HG03565 (cell line): ENCODE results near the gene DCAF7.

ENCODE experiments used
- ATAC-seq: cut with Tn5 transposase; IDR thresholded peaks from one replicate; pipeline ENCODE4 v1.9.1; 2021; ENCODE audit warnings: mild to moderate bottlenecking, moderate library complexity; ENCODE audit not compliant: unreplicated experiment

Gene DCAF7, protein sequence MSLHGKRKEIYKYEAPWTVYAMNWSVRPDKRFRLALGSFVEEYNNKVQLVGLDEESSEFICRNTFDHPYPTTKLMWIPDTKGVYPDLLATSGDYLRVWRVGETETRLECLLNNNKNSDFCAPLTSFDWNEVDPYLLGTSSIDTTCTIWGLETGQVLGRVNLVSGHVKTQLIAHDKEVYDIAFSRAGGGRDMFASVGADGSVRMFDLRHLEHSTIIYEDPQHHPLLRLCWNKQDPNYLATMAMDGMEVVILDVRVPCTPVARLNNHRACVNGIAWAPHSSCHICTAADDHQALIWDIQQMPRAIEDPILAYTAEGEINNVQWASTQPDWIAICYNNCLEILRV

DNA sequence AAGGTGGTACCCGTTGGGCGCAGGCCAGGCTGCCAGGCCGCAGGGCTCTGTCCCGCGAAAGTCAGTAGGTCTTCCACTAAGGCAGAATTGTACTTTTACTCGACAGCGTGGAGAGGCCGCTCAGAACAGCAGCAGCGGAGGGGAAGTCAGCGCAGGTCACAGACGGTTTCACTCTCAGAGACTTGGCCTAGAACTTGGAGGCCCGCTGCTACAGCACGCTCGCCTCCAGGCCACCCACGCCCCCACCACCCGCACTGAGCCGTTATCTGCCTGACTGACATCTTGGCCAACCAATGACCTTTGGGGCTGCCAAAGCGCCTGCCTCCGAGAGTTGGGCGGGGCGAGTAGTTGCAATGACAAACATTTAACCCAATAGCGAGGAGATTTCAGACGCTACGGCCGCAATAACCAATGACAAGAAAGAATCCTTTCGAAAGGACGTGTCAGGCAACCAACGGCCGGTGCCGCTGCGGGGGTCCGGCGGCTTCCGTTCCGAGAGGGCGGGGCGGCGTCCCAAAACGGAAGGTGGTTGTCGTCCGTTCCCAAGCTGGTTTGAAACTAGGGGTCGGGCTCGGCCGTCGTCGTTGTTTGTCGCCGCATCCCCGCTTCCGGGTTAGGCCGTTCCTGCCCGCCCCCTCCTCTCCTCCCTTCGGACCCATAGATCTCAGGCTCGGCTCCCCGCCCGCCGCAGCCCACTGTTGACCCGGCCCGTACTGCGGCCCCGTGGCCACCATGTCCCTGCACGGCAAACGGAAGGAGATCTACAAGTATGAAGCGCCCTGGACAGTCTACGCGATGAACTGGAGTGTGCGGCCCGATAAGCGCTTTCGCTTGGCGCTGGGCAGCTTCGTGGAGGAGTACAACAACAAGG lies at the start of gene DCAF7:
DCAF7 (plus strand) TSS at position 532 of the 871 bp plus-strand sequence; CDS start at position 733, 201 bp downstream.
- ATAC-seq: peak; percentile 89

DNA sequence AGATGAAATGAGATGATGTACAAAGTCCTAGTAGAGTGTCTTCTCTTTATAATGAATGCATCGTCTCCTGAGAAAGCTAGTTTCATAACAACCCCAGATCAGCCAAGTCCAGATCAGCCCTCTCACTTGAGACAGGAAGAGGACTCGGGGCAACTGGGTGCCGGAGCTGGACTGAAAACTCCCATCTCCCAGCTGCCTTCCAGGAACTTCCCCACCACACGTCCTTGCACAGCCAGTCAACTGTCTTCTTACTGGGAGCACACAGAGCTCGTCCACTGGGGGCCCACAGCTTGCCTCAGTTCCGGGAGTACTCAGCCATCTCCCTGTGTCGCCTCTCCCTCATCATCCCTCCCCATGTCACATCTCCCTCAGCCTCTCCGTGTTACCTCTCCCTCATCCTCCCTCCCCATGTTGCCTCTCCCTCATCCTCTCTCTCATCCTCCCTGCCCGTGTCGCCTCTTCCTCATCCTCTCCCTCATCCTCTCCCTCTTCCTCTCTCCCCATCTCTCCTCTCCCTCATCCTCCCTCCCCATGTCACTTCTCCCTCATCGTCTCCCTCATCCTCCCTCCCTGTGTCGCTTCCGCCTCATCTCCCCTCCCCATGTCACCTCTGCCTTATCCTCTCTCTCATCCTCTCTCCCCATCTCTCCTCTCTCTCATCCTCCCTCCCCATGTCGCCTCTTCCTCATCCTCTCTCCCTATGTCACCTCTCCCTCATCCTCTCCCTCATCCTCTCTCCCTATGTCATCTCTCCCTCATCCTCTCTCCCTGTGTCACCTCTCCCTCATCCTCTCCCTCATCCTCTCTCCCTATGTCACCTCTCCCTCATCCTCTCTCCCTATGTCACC lies 49.5 kb upstream of the DCAF7 start:
- no peak for ATAC-seq

DNA sequence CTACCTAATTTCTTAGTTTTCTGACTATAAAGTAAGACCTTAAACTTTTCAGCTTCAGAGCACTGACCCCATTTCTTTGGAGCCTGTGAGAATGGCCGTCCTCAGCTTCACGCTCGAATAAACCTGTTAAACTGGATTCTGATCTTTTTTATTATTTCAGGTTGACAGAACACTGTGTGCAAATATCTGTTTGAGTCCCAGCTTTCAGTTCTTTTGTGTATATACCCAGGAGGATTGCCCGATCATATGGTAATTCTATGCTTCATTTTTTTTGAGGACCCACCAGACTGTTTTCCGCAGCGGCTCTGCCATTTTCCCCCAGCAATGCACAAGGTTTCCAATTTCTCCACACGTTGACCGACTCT lies 47.0 kb upstream of the DCAF7 start:
- ATAC-seq: no peak

DNA sequence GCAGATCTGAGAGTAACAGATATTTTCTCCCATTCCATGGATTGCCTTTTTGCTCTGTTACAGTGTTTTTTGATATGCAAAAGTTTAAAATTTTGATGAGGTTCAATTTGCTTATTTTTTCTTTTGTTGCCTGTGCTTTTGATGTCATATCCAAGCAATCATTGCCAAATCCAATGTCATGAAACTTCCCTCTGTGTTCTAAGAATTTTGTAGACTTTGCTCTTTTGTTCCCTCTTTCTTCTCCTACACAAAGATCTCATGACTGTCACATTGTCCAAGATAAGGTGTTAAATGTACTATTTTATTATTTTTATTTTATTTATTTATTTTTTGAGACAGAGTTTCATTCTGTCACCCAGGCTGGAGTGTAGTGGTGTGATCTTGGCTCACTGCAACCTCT lies 46.0 kb upstream of the DCAF7 start:
- no peak for ATAC-seq

DNA sequence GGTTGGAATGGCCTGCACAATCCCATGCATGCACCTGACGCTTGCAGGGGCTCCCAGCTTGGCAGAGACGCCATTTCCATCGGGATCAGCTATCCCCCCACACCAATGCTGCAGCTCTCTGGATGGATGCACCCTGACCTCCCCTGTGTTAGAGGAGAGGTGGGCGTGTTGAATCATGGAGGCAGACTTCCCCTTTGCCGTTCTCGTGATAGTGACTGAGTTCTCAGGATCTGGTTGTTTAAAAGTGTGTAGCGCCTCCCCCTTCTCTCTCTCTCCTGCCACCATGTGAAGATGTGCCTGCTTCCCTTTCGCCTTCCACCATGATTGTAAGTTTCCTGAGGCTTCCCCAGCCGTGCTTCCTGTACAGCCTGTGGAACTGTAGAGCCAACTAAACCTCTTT lies 44.9 kb upstream of the DCAF7 start:
- ATAC-seq: no peak

DNA sequence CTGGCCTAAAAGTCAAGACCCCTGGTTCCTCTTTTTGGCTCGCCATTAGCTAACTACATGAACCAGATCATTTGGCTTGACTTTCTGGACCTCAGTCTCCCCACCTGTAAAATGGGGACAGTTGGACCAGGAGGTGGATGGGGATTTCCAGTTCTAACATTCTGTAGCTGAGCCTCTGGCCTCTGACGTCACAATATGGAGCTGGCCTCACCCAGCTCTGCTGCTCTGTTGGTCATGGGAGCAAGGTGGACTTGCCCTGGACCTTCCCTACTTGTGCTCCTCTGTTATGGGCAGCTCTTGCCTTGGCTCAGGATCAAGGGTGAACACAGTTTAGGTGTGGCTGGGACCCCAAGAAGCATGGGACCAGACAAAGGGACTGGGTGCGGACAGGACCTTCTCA lies 43.6 kb upstream of the DCAF7 start:
- no peak for ATAC-seq

DNA sequence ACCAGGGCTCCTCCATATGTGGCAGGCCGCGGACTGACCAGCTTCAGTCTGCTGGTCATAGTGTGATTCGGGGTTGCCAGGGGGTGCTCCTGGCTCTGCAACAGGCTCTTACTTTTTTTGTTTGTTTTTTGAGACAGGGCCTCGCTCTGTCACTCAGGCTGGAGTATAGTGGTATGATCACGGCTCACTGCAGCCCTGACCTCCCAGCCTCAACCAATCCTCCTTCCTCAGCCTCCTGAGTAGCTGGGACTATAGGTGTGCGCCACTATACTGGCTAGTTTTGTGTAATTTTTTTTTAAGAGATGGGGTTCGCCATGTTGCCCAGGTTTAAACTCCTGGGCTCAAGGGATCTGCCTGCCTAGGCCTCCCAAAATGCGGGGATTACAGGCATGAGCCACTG lies 38.9 kb upstream of the DCAF7 start:
- ATAC-seq: no peak

DNA sequence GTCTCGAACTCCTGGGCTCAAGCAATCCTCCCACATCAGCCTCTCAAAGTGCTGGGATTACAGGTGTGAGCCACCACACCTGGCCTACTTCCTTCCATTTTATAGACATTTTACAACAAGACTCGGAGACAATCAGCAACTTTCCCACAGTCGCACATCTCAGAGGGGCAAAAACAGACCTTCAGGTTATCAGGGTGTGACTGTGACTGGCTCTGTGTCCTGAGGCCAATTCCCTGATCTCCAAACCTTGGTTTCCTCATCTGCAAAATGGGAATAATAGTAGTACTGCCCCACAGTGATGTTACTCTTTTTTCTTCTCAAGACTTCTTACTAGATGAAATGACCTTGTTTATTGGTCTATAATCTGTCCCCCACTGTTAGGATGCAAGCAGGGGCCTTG lies 37.9 kb upstream of the DCAF7 start:
- ATAC-seq: no peak

DNA sequence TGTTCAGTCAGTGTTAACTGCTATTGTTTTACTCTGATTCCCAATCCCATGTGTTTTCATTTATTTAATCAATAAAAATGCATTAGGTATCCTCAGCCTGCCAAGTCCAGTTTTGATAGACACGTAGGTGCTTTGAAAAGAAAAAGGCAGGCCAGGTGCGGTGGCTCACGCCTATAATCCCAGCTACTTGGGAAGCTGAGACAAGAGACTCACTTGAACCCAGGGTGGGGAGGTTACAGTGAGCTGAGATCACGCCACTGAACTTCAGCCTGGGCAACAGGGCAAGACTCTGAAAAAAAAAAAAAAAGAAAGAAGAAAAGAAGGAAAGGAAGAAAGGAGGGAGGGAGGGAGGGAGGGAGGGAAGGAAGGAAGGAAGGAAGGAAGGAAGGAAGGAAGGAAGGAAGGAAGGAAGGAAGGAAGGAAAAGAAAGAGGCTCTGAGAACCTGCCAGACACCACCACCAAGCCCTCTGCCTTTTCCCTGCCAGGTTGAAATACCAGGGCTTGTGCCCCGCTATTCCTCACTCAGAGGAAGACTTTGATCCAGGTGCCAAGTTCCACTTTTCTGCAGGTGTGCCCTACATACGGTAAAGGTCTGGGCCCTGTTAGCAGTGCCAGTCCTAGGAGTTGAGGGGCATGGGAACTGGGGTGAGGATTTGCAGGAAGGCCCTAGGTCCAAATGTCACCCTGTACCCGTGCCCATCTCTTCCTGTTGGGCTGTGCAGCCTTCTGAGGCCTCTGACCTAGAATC lies 37.2 kb upstream of the DCAF7 start:
- ATAC-seq: no peak

DNA sequence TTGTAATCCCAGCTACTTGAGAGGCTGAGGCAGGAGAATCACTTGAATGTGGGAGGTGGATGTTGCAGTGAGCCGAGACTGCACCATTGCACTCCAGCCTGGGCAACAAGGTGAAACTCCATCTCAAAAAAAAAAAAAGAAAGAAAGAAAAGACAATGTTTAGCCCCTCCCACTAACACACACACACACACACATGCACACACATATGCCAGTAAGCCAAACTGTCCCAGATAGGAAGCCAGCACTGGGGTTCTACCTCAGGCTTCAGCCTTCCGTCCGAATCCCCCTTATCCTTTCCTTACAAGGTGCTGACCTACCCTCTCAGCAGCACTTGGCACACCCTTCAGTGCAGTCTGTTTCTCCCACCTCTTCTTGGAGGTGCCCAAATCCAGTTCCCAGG lies 35.8 kb upstream of the DCAF7 start:
- no peak for ATAC-seq

DNA sequence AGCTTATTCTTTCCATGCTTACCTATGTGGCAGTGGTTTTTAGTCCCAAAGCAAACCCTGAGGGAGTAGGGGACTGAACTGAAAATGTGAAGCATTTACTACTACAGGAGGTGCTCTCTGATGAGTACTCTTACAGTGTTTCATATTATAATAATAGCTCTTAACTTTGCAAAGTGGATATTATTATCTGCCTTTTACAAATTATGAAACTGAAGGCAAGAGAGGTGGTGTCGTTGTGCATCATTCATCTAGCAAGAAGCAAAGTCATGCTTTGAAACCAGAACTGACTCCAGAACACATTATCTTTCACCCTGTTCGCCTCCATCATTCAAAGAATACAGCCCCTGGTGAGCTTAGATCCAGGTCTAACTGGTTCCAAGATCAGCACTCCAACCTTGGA lies 35.3 kb upstream of the DCAF7 start:
- ATAC-seq: no peak

DNA sequence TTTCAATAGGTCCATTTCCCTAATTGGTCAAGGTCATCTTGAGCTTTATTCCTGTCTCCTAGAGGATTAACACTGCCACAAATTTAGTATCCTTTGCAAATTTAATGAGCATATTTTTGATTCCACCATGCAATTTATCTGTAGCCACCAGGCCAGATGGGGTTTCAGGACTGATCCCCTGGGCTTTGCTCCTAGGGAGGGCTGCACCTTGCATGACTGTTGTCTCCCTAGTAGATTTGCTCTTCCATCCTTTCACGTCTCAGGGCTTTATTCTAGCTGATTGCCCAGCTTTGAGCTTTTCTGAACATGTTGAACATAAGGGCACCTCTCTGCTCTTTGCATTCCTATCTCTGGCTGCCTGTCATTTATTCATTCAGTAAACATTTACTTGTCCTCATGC lies 34.9 kb upstream of the DCAF7 start:
- no peak for ATAC-seq

DNA sequence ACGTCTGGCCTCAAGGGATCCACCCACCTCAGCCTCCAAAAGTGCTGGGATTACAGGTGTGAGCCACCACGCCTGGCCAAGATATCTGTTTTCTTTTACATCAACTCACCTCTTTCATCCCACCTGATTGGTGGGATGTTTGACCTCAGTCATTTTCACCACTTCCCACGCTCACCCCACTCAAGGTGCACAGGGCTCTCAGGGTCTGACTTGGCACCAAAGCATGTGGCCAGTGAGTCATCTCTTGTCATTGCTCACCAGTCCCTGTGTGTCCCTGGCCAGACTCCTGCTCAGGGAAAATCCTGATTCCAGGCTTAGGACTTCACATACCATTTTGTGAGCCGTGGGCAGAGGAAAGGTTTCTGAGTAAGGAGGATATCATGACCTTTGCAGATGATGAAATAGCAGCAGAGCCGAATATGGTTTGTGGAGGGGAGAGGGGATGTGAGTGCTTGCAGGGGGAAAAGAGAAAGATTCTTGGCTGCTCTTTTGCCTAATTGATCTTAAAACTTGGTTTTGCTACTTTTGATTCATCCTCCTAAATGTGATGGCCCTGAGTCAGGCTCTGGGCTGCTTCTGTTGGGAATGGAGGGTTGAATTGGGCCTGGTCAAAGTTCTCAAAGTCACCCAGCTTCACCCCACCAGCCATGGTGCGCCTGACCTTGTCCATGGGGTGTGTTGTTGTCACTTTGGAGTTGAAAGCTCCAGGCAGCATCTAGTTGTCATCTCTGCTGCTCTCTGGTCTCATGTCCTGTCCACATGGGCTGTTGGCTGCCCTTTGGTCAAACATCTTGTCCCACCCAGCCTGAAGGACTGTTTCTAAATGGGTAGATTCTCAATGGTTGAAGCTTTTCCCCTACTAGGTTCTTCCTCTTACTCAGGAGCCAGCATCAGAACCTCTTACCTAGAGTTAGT lies 33.1 kb upstream of the DCAF7 start:
- no peak for ATAC-seq

DNA sequence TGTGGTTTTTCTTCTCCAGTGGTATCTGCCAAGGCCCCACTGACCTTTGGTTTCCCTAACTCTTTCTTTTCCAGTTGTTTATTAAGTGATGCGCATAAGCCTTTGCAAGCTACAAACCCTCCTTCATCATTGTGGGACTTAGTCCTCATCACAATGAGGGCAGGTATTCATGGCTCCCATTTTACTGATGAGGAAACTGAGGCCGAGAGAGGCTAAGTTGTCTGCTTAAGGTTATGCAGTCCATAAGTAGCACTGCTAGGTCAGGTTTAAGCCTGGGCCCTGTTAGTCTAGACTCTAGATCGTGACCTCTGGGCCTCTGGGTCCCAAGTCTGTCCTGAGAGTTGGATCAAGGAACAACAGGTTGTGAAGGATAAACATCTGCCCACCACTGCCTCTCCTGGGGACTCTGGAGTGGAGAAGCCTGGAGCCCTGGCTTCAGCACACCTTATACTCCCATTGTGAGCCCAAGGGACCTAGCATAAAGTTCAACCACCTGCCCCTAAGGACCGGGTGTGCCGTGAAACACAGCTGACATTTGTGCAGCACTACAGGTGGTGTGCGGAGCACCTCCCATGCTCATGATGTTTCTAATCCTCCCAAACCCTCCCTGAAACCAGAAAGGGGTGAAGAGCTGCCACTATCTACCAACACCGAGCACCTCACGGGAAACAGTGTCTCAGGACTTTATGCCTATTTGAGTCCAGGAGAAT lies 32.3 kb upstream of the DCAF7 start:
- no peak for ATAC-seq

DNA sequence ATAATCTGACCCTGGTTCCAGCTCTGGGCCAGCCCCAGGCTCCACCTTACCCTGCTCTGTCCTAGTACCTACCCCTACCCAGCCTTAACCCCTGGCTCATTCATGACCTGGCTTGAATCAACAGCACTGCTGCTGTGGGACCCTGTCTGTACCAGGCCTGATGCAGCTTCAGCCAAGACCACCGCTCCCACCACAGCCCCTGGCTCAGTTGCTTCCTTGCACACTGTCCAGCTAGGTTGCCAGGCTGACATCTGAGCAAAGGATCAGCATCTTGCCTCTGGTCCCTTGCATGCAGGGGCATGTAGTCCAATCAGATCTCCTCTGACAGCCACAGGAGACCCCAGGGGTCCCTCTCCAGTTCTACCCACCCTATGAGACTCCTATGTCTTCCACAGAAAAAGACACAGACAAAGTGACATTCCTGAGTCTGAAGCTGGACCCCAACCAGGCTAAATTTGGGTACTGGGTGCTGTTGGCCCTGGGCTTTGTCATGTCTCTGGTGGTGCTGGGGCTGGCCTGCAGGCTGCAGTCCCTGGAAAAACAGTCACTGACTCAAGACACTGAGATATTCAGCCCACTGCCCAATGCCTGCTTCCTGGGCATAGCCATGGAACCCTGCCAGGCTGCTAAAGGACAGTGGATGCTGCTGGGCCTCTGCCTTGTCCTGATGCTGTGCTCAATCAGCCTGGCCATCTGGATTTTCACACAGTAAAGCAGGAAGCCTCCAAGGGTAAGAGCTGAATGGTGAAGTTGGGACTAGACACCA lies 31.0 kb upstream of the DCAF7 start:
- no peak for ATAC-seq

DNA sequence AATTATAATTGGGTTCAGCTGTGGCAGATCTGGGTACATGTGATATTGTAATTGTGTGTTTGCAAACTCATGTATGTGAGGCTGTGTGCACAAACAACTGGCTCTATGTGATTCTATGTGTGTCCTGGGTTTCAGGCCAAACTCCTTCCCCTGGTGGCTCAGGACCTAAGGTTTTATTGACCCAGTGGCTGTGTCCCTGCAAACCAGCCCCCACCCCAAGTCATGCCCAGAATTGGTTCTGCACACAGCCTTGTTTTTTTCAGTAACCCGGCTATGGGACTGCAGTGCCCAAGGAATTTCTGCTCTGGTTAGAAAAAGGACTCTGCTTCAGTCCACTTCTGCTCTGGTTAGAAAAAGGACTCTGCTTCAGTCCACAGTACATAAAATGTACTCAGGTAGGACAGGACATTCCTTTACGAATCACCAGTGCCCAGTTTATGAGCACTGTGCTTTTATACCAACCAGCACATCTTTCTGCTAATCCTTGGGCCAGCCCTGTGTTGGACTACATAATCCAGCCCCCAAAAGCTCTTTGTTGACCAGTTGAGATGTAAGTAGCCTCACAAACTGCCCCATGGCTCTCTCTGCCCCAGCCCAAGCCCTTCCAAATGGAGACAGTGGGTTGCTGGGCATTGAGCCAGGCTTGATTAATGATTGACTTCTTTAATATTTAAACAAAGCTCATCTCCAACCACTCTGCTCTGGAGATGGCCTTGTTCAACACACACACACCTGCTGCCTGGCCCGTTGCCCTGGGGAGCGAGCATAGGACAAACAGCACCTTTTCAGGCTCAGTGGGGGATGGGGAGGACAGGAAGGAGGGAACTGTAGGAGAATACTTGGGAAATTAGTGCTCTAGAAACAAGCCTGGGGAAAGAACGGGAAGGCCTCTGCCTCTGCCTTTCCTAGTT lies 30.1 kb upstream of the DCAF7 start:
- ATAC-seq: no peak

DNA sequence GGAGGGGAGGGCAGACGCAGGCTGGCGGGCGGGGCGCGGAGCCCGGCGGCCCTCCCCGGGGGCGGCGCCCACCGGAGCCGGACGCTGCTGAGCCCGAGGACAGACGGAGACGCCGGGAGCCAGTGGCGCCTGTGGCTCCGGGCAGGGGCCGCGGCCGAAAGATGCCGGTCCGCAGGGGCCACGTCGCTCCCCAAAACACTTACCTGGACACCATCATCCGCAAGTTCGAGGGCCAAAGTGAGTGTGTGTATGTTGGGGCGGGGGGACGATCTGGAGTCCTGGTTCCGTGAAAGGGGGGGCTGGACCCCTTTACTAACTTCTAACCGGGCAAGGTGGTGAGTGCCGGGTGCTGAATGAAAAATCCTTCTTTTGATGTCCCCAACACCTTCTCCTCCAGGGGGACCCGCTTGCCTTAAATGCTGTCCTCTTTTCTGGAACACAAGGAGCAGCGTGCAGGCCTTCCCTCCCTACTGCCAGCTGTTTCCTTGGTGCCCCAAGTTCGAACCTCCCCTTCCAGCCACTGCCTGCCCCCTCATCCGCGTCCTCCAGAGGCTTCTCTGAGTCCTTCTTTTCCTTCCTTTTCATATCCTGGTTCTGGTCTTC lies 26.9 kb upstream of the DCAF7 start, which contains the start of gene KCNH6:
KCNH6 (plus strand) TSS at position 106 of the 603 bp plus-strand sequence; CDS start at position 162, 56 bp downstream.
- ATAC-seq: no peak
